Sigmoid colon (tissue), 4 donors: ENCODE measurements around the gene STK16.

Experiments used
- CTCF ChIP-seq, 4 experiments: fragments of 450-650 bp in 3 of 4; fragments of 200-600 bp in 1 of 4; IDR thresholded peaks; one replicate each; pipeline ENCODE4 v1.5.1; 2016 to 2019; ENCODE audit warnings: antibody characterized with exemption in 4 of 4, mild to moderate bottlenecking in 3 of 4, moderate library complexity in 2 of 4
- POLR2AphosphoS5 ChIP-seq, 4 donors: sonication (generic); formaldehyde crosslinking; IDR thresholded peaks; one replicate each; pipeline ENCODE4 v1.6.1; 2017; ENCODE audit warnings: antibody characterized with exemption in 4 of 4

GRCh38 chr2:219280651-219281050 is 35.4 kb downstream of the STK16 start:
- TF ChIP-seq CTCF (IDR thresholded peaks at IDR 0.05) (no peak), POLR2AphosphoS5 (IDR thresholded peaks at IDR 0.05) (no peak)
